Panc1 (cell line): ENCODE results near the gene DLG2. TPM values are rescaled to one million over a fixed set of nuclear protein-coding genes. Genes with fewer than 3 reads are reported as not detected.

ENCODE experiments used
- ATAC-seq: fragments of 200-7000 bp; cut with Tn5 transposase; 2 replicates; pipeline ENCODE4 v1.9.1; 2020; ENCODE audit warnings: mild to moderate bottlenecking, moderate library complexity
- BruUV-seq: library from RNA; stranded (reverse); fragments of 400-500 nt; replicated peaks from 2 replicates; lab custom pipeline; 2021; lab: Mats Ljungman, UMichigan
- CTCF ChIA-PET: fragments of 300-600 bp; sonication (Branson Sonifier 250); formaldehyde crosslinking; loops from one replicate; lab custom pipeline; 2022; ENCODE audit warnings: antibody characterized with exemption; lab: Charles Lee
- POLR2A ChIA-PET: fragments of 300-600 bp; sonication (Branson Sonifier 250); formaldehyde crosslinking; loops from one replicate; lab custom pipeline; 2022; ENCODE audit warnings: antibody characterized with exemption; lab: Charles Lee
- DNase-seq: peaks from one replicate; pipeline ENCODE4 v3.0.0-alpha.2; 2010; ENCODE audit warnings: low read depth, low spot score
- H3K27ac ChIP-seq: 2 replicates; pipeline ENCODE4 v1.5.1; 2011; ENCODE audit warnings: mild to moderate bottlenecking, low read length, inconsistent platforms
- H3K27me3 ChIP-seq: fragments of 200-500 bp; sonication (Bioruptor generic); 2 replicates; pipeline ENCODE4 v1.6.0; 2014; ENCODE audit warnings: low read length, inconsistent platforms; ENCODE audit not compliant: control insufficient read depth, insufficient read depth
- H3K36me3 ChIP-seq: fragments of 200-500 bp; sonication (Bioruptor generic); 2 replicates; pipeline ENCODE4 v1.5.1; 2014; ENCODE audit warnings: inconsistent platforms, mild to moderate bottlenecking, low read length, moderate library complexity; ENCODE audit not compliant: control insufficient read depth, insufficient read depth
- H3K4me1 ChIP-seq: 2 replicates; pipeline ENCODE4 v1.5.1; 2011; ENCODE audit warnings: inconsistent platforms, mild to moderate bottlenecking, low read length, moderate library complexity; ENCODE audit not compliant: control insufficient read depth, insufficient read depth
- H3K4me3 ChIP-seq, 2 experiments: 2 replicates each; pipeline ENCODE4 v1.5.1; 2011 to 2012; ENCODE audit warnings: low read depth in 2 of 2, low read length in 2 of 2, mild to moderate bottlenecking in 2 of 2, inconsistent platforms in 1 of 2, moderate library complexity in 1 of 2
- H3K9me3 ChIP-seq: fragments of 200-500 bp; sonication (Bioruptor generic); 2 replicates; pipeline ENCODE4 v1.5.1; 2014; ENCODE audit warnings: low read depth, mild to moderate bottlenecking, inconsistent platforms, low read length, moderate library complexity; ENCODE audit not compliant: control insufficient read depth, insufficient read depth
- CTCF ChIP-seq: fragments of 450-650 bp; IDR thresholded peaks from 2 replicates; pipeline ENCODE4 v1.5.1; 2017; ENCODE audit warnings: mild to moderate bottlenecking
- POLR2AphosphoS5 ChIP-seq: IDR thresholded peaks from 2 replicates; pipeline ENCODE4 v1.6.1; 2012; ENCODE audit warnings: mild to moderate bottlenecking, low read depth, low read length, moderate library complexity
- SIN3A ChIP-seq: IDR thresholded peaks from 2 replicates; pipeline ENCODE4 v1.6.1; 2012; ENCODE audit warnings: low read depth, mild to moderate bottlenecking, low read length, moderate library complexity, borderline replicate concordance; ENCODE audit not compliant: insufficient read depth
- TCF7L2 ChIP-seq: IDR thresholded peaks from 2 replicates; pipeline ENCODE4 v1.6.1; 2011; ENCODE audit warnings: mild to moderate bottlenecking, low read depth, low read length, inconsistent platforms
- in situ Hi-C: cut with HindIII; loops from 2 replicates; pipeline ENCODE4 v1.10.0; 2016; ENCODE audit warnings: low sequenced_read_pairs, low pct_unique_long_range_greater_than_20kb
- intact Hi-C: fragments of 100-400 bp; cut with micrococcal nuclease; formaldehyde crosslinking; loops from one replicate; pipeline ENCODE4 v1.10.0; 2022; ENCODE audit not compliant: unreplicated experiment
- total RNA-seq: library from RNA; stranded (reverse); gene quantifications from one replicate; pipeline ENCODE4 v1.2.1, GENCODE V29; 2021; ENCODE audit not compliant: unreplicated experiment
- TF ChIP-seq, protein P1 (sequence below), 2 experiments: IDR thresholded peaks; 2 replicates each; pipeline ENCODE4 v1.6.1; 2011 to 2012; ENCODE audit warnings: low read depth in 2 of 2, control low read depth in 1 of 2, low read length in 1 of 2, mild to moderate bottlenecking in 1 of 2, moderate library complexity in 1 of 2; ENCODE audit not compliant: insufficient read depth in 1 of 2

DLG2 gene
- total RNA-seq, 1 experiment from 2014 or later: 4.2 TPM

GRCh38 chr11:84345597-84345996 lies 1281.5 kb downstream of the DLG2 start:
- ChIA-PET CTCF (no interaction called here), POLR2A (no interaction called here)
- in situ Hi-C loops (no loop called here), intact Hi-C loops (no loop called here)
- no peaks in the 10 kb centered on the region for H3K9me3 ChIP-seq
- no peaks in the 10 kb centered on the region for H3K36me3 ChIP-seq
- H3K27me3 ChIP-seq: no peaks in the 10 kb centered on the region
- ATAC-seq: no peak
- no peak overlapping the region for H3K4me3 ChIP-seq
- DNase-seq: no peak
- H3K4me1 ChIP-seq: no peaks in the 10 kb centered on the region
- BruUV-seq: no TSS peak
- TF ChIP-seq CTCF (no peak), TCF7L2 (no peak), SIN3A (no peak), POLR2AphosphoS5 (no peak)
- TF ChIP-seq, protein P1, sequence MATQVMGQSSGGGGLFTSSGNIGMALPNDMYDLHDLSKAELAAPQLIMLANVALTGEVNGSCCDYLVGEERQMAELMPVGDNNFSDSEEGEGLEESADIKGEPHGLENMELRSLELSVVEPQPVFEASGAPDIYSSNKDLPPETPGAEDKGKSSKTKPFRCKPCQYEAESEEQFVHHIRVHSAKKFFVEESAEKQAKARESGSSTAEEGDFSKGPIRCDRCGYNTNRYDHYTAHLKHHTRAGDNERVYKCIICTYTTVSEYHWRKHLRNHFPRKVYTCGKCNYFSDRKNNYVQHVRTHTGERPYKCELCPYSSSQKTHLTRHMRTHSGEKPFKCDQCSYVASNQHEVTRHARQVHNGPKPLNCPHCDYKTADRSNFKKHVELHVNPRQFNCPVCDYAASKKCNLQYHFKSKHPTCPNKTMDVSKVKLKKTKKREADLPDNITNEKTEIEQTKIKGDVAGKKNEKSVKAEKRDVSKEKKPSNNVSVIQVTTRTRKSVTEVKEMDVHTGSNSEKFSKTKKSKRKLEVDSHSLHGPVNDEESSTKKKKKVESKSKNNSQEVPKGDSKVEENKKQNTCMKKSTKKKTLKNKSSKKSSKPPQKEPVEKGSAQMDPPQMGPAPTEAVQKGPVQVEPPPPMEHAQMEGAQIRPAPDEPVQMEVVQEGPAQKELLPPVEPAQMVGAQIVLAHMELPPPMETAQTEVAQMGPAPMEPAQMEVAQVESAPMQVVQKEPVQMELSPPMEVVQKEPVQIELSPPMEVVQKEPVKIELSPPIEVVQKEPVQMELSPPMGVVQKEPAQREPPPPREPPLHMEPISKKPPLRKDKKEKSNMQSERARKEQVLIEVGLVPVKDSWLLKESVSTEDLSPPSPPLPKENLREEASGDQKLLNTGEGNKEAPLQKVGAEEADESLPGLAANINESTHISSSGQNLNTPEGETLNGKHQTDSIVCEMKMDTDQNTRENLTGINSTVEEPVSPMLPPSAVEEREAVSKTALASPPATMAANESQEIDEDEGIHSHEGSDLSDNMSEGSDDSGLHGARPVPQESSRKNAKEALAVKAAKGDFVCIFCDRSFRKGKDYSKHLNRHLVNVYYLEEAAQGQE (IDR thresholded peaks at IDR 0.05; ENCODE audit: insufficient read depth in 1 of 2, low read depth in 2 of 2, low read length in 1 of 2): no peak
- no peak overlapping the region for H3K27ac ChIP-seq

GRCh38 chr11:84345027-84345426 lies 1282.1 kb downstream of the DLG2 start:
- intact Hi-C loops: no loop called here
- no TSS peak for BruUV-seq
- Histone ChIP-seq H3K27ac (no peak overlapping the region), H3K4me3 (no peak overlapping the region), H3K27me3 (no peaks in the 10 kb centered on the region), H3K36me3 (no peaks in the 10 kb centered on the region), H3K9me3 (no peaks in the 10 kb centered on the region), H3K4me1 (no peaks in the 10 kb centered on the region)
- CTCF ChIA-PET: no interaction called here
- TF ChIP-seq, protein P1 (IDR thresholded peaks at IDR 0.05; ENCODE audit: insufficient read depth in 1 of 2, low read depth in 2 of 2, low read length in 1 of 2): no peak
- TF ChIP-seq POLR2AphosphoS5: no peak
- TF ChIP-seq SIN3A: no peak
- TF ChIP-seq CTCF: no peak
- TF ChIP-seq TCF7L2: no peak
- DNase-seq (no peak), ATAC-seq (no peak)
- in situ Hi-C loops: no loop called here
- POLR2A ChIA-PET: no interaction called here
